ENCODE results near the gene PAX8.
"Not testable (repeated sequence)": the region's sequence is repeated elsewhere in the genome, so short reads cannot be mapped to it uniquely, and the experiment has no call there.

Gene PAX8

DNA sequence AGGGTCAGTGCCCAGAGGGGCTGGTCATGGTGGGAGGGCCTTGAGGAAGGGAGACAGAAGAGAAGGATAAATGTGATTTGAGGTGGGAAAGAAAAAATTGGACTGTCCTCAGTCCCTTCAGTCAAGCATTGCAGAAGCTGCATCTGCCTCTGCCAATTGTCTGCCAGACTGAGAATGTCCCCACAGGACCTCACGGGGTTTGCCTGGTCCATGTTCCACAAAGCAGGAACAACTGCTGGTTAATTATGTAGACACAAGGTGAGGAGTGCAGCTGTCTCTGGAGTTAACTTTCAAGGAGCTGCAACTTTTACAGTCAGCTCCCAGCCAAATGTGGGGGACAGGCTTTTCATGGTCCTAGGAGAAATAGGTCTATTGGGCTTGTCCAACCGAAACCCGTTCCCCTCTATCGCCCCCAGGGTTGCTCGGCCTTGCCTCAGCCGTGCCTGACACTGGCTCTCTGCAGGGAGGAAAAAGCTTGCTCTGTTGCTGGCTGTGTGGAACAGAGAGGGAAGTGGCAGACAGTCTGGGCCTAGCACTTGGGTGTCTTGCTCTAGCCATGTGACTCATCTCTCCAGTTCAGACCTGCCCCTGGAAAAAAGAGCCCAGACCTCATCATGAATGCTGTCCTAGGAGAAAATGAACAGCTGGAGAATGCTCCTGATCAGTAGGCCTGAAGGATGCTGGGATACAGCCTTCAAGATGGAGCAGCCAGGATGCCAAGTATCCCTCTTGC, 31.1 kb upstream of the PAX8 start:
- H3K4me3 ChIP-seq (ENCODE audit: low read length): no peak overlapping the region
- H3K27ac ChIP-seq (ENCODE audit: low read depth, low read length): no peak overlapping the region
- H3K4me1 ChIP-seq (ENCODE audit: control insufficient read depth, low read length): peaks cover 13% of the 10 kb centered on the region
- no peaks in the 10 kb centered on the region for H3K9me2 ChIP-seq (replicated peaks; ENCODE audit: control insufficient read depth, low read length)
- no peaks in the 10 kb centered on the region for H3K27me3 ChIP-seq (ENCODE audit: control insufficient read depth, low read length)
- no peaks in the 10 kb centered on the region for H4K20me1 ChIP-seq (ENCODE audit: control insufficient read depth, insufficient read depth, low read depth, low read length)
- no peaks in the 10 kb centered on the region for H3K36me3 ChIP-seq (ENCODE audit: control insufficient read depth, low read length)
- H3K79me2 ChIP-seq (ENCODE audit: control insufficient read depth, low read length): no peaks in the 10 kb centered on the region
- H3K4me2 ChIP-seq (ENCODE audit: low read length): no peak overlapping the region
- no peaks in the 10 kb centered on the region for H3F3A ChIP-seq (ENCODE audit: control insufficient read depth, insufficient read depth)
- H3K9me3 ChIP-seq (ENCODE audit: control insufficient read depth, insufficient read depth, low read length): no peaks in the 10 kb centered on the region
- TF ChIP-seq, protein P1, sequence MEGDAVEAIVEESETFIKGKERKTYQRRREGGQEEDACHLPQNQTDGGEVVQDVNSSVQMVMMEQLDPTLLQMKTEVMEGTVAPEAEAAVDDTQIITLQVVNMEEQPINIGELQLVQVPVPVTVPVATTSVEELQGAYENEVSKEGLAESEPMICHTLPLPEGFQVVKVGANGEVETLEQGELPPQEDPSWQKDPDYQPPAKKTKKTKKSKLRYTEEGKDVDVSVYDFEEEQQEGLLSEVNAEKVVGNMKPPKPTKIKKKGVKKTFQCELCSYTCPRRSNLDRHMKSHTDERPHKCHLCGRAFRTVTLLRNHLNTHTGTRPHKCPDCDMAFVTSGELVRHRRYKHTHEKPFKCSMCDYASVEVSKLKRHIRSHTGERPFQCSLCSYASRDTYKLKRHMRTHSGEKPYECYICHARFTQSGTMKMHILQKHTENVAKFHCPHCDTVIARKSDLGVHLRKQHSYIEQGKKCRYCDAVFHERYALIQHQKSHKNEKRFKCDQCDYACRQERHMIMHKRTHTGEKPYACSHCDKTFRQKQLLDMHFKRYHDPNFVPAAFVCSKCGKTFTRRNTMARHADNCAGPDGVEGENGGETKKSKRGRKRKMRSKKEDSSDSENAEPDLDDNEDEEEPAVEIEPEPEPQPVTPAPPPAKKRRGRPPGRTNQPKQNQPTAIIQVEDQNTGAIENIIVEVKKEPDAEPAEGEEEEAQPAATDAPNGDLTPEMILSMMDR (IDR thresholded peaks at IDR 0.05; ENCODE audit: low read depth, low read length, poor library complexity, severe bottlenecking): no peak
- TF ChIP-seq EZH2phosphoT487 (IDR thresholded peaks at IDR 0.05; ENCODE audit: borderline replicate concordance, low read length): no peak

DNA sequence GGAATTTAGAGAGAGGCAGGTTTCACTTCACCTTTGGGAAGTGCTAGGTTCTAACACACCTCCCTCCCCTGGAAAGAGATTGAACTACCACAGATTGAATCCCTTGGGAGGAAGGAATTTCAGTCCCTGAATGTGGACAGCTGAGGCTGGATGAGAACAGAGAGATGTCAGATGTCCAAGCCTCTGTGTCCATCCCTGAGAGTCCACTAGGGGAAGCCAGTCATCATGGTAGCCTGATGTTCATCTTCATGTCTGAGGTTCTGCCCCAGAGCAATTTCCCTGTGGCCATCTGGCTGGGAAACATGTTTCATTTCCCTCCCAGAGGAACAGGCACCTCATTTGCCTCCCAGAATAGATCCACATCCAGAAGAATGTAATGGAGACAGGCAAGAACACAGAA, 30.1 kb upstream of the PAX8 start:
- H3K27ac ChIP-seq (ENCODE audit: low read depth, low read length); H3K4me2 ChIP-seq (ENCODE audit: low read length); H3K9me2 ChIP-seq (replicated peaks; ENCODE audit: control insufficient read depth, low read length); H3K36me3 ChIP-seq (ENCODE audit: control insufficient read depth, low read length); H3K4me3 ChIP-seq (ENCODE audit: low read length); H3K9me3 ChIP-seq (ENCODE audit: control insufficient read depth, insufficient read depth, low read length); H3F3A ChIP-seq (ENCODE audit: control insufficient read depth, insufficient read depth); H3K27me3 ChIP-seq (ENCODE audit: control insufficient read depth, low read length); H4K20me1 ChIP-seq (ENCODE audit: control insufficient read depth, insufficient read depth, low read depth, low read length); H3K79me2 ChIP-seq (ENCODE audit: control insufficient read depth, low read length): not testable (repeated sequence)
- H3K4me1 ChIP-seq (ENCODE audit: control insufficient read depth, low read length): peaks cover 13% of the 10 kb centered on the region

DNA sequence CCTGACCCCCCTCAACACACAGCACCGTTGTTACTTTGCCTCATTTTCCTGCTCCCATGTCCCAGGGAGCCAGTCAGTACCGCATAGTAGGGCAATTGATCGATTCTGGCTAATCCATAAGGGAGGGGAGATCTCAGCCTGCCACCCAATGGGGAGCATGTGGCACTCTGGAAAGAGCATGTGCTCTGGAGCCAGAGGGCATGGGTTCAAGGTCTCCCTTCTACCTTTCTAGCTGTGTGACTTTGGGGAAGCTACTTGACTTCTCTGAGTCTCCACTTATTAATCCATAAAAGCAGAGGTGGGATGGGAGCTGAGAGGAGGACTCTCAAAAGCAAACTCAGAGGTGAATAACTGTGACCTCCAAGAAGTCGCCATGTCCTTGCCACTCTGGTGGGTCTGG, 27.5 kb upstream of the PAX8 start:
- not testable (repeated sequence) for H3K27me3 ChIP-seq (ENCODE audit: control insufficient read depth, low read length); H3K4me2 ChIP-seq (ENCODE audit: low read length); H3K4me1 ChIP-seq (ENCODE audit: control insufficient read depth, low read length); H3K79me2 ChIP-seq (ENCODE audit: control insufficient read depth, low read length); H3K27ac ChIP-seq (ENCODE audit: low read depth, low read length); H4K20me1 ChIP-seq (ENCODE audit: control insufficient read depth, insufficient read depth, low read depth, low read length); H3F3A ChIP-seq (ENCODE audit: control insufficient read depth, insufficient read depth); H3K36me3 ChIP-seq (ENCODE audit: control insufficient read depth, low read length); H3K9me3 ChIP-seq (ENCODE audit: control insufficient read depth, insufficient read depth, low read length); H3K9me2 ChIP-seq (replicated peaks; ENCODE audit: control insufficient read depth, low read length); H3K4me3 ChIP-seq (ENCODE audit: low read length)

DNA sequence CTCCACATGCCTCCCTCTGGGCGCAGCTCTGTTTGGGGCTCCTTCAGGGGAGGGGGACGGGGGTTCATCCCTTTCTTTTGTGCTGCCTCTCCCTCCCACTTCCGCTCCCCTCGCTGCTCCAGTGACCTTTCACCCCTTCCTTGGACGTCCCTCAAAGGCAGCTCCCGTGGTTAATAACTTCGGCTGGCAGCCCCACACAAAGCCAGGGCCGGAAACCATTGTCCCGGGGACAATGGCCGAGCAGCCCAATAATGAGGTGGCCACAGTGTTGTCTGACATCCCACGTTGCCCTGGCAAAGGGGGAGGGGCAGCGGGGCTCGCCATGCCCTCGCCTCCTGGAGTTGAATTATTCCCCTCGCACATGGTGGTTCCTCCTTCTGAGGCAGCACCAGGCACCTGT, 27.0 kb upstream of the PAX8 start:
- H3K27me3 ChIP-seq (ENCODE audit: control insufficient read depth, low read length); H3K9me2 ChIP-seq (replicated peaks; ENCODE audit: control insufficient read depth, low read length); H3F3A ChIP-seq (ENCODE audit: control insufficient read depth, insufficient read depth); H3K79me2 ChIP-seq (ENCODE audit: control insufficient read depth, low read length); H3K4me2 ChIP-seq (ENCODE audit: low read length); H3K9me3 ChIP-seq (ENCODE audit: control insufficient read depth, insufficient read depth, low read length); H3K4me1 ChIP-seq (ENCODE audit: control insufficient read depth, low read length); H3K27ac ChIP-seq (ENCODE audit: low read depth, low read length); H3K4me3 ChIP-seq (ENCODE audit: low read length); H3K36me3 ChIP-seq (ENCODE audit: control insufficient read depth, low read length); H4K20me1 ChIP-seq (ENCODE audit: control insufficient read depth, insufficient read depth, low read depth, low read length): not testable (repeated sequence)

DNA sequence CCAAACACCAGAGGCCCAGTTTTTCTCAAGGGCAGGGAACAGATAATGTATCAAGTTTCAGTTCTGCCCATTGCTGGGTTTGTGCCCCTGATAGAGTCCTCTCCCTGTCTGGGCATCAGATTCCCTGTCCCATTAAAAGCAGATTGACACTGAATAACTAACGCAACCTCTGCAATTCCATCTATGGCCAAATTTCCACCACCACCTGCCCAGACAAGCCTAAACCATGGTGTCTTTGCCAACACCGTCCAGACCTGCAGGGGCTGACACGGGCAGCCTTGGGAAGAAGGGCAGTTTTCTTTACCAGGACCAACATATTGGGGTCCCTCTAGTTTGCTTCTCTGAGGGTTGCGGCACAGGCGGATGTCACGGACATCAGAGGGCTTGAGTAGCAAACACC, 26.4 kb upstream of the PAX8 start:
- TF ChIP-seq, protein P1 (IDR thresholded peaks at IDR 0.05; ENCODE audit: low read depth, low read length, poor library complexity, severe bottlenecking): no peak
- TF ChIP-seq EZH2phosphoT487 (IDR thresholded peaks at IDR 0.05; ENCODE audit: borderline replicate concordance, low read length): no peak
- no peaks in the 10 kb centered on the region for H3K9me3 ChIP-seq (ENCODE audit: control insufficient read depth, insufficient read depth, low read length)

More for the DNA sequence above, 26.4 kb upstream of the PAX8 start:
- Histone ChIP-seq H4K20me1 (ENCODE audit: control insufficient read depth, insufficient read depth, low read depth, low read length) (no peaks in the 10 kb centered on the region), H3K27me3 (ENCODE audit: control insufficient read depth, low read length) (no peaks in the 10 kb centered on the region), H3F3A (ENCODE audit: control insufficient read depth, insufficient read depth) (no peaks in the 10 kb centered on the region), H3K4me1 (ENCODE audit: control insufficient read depth, low read length) (no peaks in the 10 kb centered on the region; the same call in 1 of the 2 replicates), H3K4me3 (ENCODE audit: low read length) (no peak overlapping the region), H3K4me2 (ENCODE audit: low read length) (no peak overlapping the region), H3K79me2 (ENCODE audit: control insufficient read depth, low read length) (no peaks in the 10 kb centered on the region), H3K36me3 (ENCODE audit: control insufficient read depth, low read length) (no peaks in the 10 kb centered on the region), H3K9me2 (replicated peaks; ENCODE audit: control insufficient read depth, low read length) (no peaks in the 10 kb centered on the region), H3K27ac (ENCODE audit: low read depth, low read length) (no peak overlapping the region)
